Activated CD4-positive, alpha-beta T cell treated with anti-CD3 and anti-CD28 coated beads, Interleukin-10, Interleukin-2, amounts not matched to agents 100 ng/mL and 50 ng/mL, durations not matched to agents 16 hours and 8 hours (primary cell): ENCODE results near the gene GPR21.

Experiments
- DNase-seq: peaks from one replicate; pipeline ENCODE4 v3.0.0-alpha.2; 2020

Gene GPR21

DNA sequence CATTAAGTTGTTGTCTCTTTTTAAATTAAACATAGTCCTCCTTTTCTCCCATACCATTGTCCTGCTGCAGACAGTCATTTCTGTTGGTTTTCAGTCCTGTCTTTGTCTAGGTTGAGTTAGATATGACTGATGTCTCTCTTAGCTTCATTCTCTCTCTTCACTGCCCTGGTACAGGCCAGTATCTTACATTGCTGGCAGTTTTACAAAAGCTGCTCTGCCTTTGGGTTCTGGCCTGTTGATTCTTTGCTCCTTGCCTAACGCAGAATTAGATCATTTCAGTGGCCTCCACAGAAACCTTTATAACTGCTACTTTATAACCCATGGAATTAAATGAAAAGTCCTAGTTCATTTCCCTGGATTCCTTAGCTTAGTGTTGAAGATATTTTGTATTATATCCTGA, 33.7 kb downstream of the GPR21 start:
- no peak for DNase-seq

GRCh38 chr9:123069010-123069481, 35.6 kb downstream of the GPR21 start:
- no peak for DNase-seq

DNA sequence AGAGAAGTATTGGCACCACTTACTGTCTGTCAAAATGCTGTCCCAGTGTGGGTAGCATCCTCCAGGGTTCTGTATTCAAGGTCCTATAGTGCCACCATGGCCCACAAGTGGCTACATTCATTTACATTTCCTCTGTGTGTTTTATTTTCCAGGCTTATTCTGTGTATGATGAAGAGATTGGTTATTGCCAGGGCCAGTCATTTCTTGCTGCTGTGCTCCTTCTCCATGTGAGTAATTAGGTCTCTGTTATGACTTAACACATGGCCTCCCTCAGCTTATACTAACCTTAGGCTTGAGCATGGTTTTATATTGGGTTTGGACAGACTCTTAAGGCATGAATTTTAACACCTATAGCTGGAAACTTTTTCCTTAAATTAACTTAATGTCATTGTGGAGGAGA, 36.7 kb downstream of the GPR21 start:
- DNase-seq = peak; percentile 64

DNA sequence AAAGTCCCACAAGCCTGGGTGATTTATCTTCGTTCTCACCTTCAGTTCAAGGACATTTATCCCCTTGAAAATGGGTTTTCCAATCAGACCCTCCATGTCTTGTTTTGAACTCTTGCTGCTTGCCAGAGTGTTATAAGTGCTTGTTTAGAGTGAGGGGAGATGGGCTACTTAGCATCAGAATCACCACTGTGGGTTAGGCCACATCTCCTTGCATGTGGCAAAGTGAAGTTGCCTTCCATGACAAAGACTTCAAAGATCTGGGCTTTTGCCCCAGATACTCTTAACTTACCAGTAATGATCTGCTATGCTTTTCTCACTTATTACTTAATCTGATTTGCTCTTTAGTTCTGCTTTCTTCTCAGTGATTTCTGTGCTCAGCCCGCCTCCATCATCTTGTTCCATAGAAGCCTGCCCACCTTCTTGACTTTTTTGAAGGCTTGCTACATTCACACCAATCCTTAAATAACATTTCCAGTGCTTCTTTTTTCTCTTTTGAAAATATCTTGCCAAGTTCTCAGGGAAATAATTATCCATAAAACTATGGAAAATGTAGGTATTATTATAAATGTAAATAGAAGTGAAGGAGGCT, 39.0 kb downstream of the GPR21 start:
- no peak for DNase-seq

GRCh38 chr9:123073441-123073840, 40.0 kb downstream of the GPR21 start:
- DNase-seq = no peak

DNA sequence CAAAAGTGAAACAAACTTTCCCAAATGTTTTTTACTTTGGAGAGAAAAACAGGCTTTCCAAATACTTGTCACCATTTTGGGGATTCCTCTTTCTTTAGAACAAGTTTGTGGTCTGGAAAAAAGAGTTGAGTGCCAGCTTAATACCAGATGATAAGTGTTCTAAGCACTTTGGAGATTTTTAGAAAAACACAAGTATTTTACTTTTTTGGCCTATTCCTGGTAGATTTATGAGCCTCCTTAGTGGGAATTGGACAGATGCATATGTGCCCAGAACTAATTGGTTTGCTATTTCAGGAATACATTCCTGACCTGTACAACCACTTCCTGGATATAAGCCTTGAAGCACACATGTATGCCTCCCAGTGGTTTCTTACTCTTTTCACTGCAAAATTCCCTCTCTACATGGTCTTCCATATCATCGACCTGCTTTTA, 40.5 kb downstream of the GPR21 start:
- DNase-seq = no peak

DNA sequence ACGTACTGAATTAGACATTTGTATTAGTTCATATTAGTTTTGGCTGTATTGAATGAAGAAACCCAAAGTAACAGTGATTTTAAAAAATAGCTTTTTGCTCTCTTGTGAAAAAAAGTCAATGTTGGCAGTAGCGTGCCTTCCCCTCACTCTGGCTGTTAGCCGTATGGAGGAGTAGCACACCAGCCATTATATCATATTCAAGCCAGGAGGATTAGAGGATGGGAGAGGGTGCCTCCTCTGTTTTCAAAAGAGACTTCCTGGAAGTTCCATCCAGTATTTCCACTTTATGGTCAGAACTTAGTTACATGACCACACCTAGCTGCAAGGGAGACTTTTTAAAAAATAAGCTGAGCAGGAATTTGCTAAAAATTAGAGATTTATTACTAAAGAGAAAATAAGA, 41.2 kb downstream of the GPR21 start:
- DNase-seq = no peak

DNA sequence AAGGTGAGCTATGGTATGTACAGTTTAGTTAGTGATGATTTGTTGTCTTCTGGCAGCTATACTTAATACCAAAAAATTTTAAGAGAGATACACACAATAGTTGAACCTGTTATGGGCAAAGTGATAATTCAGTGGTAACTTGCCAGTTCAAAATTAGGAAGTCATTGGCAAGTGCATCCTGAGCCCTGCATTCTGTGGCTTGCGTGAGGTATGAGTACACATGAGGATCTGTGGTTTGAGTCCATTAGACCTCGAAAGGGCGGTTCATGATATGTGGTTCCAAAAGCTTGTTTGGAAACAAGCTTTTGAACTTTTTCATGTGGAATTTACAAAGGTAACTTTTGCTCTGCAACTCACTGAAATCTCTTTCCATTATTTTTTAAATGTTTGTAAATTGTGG, 47.0 kb downstream of the GPR21 start:
- DNase-seq = no peak

- peak; percentile 23 for DNase-seq
Measured at GRCh38 chr9:123081824-123082223, 48.4 kb downstream of the GPR21 start.

DNA sequence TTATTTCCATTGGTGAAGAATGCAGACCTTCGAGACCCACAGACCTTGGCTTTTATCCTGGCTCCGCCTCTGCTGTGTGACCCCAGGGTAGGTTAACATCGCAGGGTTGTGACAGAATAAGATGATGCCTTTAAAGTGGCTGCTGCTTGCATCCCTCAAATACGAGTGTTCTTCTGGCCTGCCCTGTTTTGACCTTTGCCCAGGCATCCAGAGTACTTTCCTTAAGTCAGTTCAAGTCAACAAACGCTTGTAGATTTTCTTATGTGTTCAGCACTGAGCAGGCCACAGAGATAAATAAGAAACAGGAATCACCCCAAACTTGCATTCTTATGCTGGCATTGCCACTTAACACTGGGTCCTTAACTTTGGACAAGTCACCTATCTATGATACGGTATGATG, 50.2 kb downstream of the GPR21 start:
- no peak for DNase-seq

GRCh38 chr9:123084256-123084655, 50.8 kb downstream of the GPR21 start:
- no peak for DNase-seq
